Activated CD4-positive, alpha-beta T cell treated with anti-CD3 and anti-CD28 coated beads for 36 hours (primary cell): ENCODE results near the gene PIP4K2A. TPM values are rescaled to one million over a fixed set of nuclear protein-coding genes. Genes with fewer than 3 reads are reported as not detected.
"Not testable (repeated sequence)": the region's sequence is repeated elsewhere in the genome, so short reads cannot be mapped to it uniquely, and the experiment has no call there.

Experiments
- ATAC-seq: fragments of 200-7000 bp; cut with Tn5 transposase; one replicate; pipeline ENCODE4 v1.10.0; 2021; ENCODE audit warnings: mild to moderate bottlenecking, moderate library complexity
- CTCF ChIA-PET: fragments of 350-600 bp; sonication (Branson Sonifier 250); formaldehyde crosslinking; loops from one replicate; lab custom pipeline; 2021; ENCODE audit warnings: antibody characterized with exemption; lab: Charles Lee
- POLR2A ChIA-PET: fragments of 350-600 bp; sonication (Branson Sonifier 250); formaldehyde crosslinking; loops from one replicate; lab custom pipeline; 2021; ENCODE audit warnings: antibody characterized with exemption, inconsistent platforms; lab: Charles Lee
- DNase-seq: peaks from one replicate; pipeline ENCODE4 v3.0.0-alpha.2; 2020
- H3K27ac Mint-ChIP-seq: one replicate; pipeline ENCODE4 v1.8.0; 2021; ENCODE audit warnings: mixed read lengths
- H3K27me3 Mint-ChIP-seq: one replicate; pipeline ENCODE4 v1.8.0; 2021; ENCODE audit warnings: mixed read lengths
- H3K36me3 Mint-ChIP-seq: one replicate; pipeline ENCODE4 v1.8.0; 2021; ENCODE audit warnings: low read depth, mixed read lengths
- H3K4me1 Mint-ChIP-seq: one replicate; pipeline ENCODE4 v1.8.0; 2021; ENCODE audit warnings: mixed read lengths
- H3K4me3 Mint-ChIP-seq: one replicate; pipeline ENCODE4 v1.8.0; 2021; ENCODE audit warnings: mild to moderate bottlenecking, moderate library complexity, mixed read lengths
- H3K9me3 Mint-ChIP-seq: one replicate; pipeline ENCODE4 v1.8.0; 2021; ENCODE audit warnings: low read depth, mixed read lengths
- intact Hi-C, 2 experiments: fragments of 100-400 bp; cut with DNase I in 1 of 2; cut with micrococcal nuclease in 1 of 2; formaldehyde crosslinking; loops; one replicate each; pipeline versions ENCODE4 v1.14.2 to v1.15.1; 2022 to 2024; cut with DNase I, micrococcal nuclease
- total RNA-seq, 2 experiments: library from RNA; stranded (reverse); gene quantifications; one replicate each; pipeline ENCODE4 v1.2.3, GENCODE V29; 2021

PIP4K2A gene
- total RNA-seq, 2 experiments from 2014 or later = 105 to 108 TPM

GRCh38 chr10:22693860-22694259 lies 20.5 kb downstream of the PIP4K2A start:
- ATAC-seq (no peak), DNase-seq (no peak)
- Mint-ChIP-seq H3K36me3 (peaks cover 14% of the 10 kb centered on the region), H3K4me1 (peaks cover 88% of the 10 kb centered on the region), H3K27ac (peak overlapping the region; percentile 97), H3K4me3 (peak overlapping the region; percentile 46), H3K27me3 (no peaks in the 10 kb centered on the region), H3K9me3 (peaks cover 2% of the 10 kb centered on the region)
- ChIA-PET CTCF (interaction anchor here (0.7 to 1.0 kb wide), 7 partner anchors 10 to 64 kb away, joined by 3 to 4 read pairs (median 3); no protein-coding TSS in a partner anchor), POLR2A (interaction anchor here (0.7 to 0.8 kb wide), 3 partner anchors 11 to 111 kb away, joined by 3 to 5 read pairs (median 5); no protein-coding TSS in a partner anchor)
- intact Hi-C loops = loop anchor here (1.0 to 10.0 kb wide), 5 partner anchors 11 to 259 kb away; no protein-coding TSS in a partner anchor

DNA sequence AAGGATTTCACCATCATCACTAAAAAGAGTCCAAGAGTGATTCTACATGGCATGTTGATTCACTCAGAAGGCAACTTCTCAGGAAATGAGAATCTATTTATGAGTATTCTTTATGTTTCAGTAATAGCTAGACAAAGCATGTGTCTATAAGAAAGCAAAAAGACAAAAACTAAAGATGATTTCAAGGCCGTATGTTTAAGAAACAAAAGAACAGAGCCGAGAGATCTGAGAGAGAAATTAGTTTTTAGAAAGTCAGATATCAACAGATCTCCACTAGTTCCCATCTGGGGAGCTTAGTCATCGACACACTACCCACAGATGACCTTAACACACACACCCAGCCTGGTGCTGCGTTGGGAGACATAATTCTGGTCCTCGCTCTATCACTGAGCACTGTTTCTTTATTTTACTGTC lies 21.0 kb downstream of the PIP4K2A start:
- peaks cover 14% of the 10 kb centered on the region for H3K36me3 Mint-ChIP-seq
- H3K4me1 Mint-ChIP-seq = peaks cover 91% of the 10 kb centered on the region
- DNase-seq (peak; percentile 51), ATAC-seq (peak; percentile 87)
- H3K27me3 Mint-ChIP-seq = no peaks in the 10 kb centered on the region
- intact Hi-C loops = loop anchor here (1.0 to 10.0 kb wide), 5 partner anchors 10 to 259 kb away; no protein-coding TSS in a partner anchor
- ChIA-PET POLR2A (interaction anchor here (0.7 to 0.8 kb wide), 4 partner anchors 11 to 110 kb away, joined by 3 to 5 read pairs (median 4); no protein-coding TSS in a partner anchor), CTCF (interaction anchor here (0.7 to 1.0 kb wide), 6 partner anchors 10 to 63 kb away, joined by 3 to 4 read pairs (median 3); no protein-coding TSS in a partner anchor)
- peak overlapping the region; percentile 46 for H3K4me3 Mint-ChIP-seq
- H3K27ac Mint-ChIP-seq = peak overlapping the region; percentile 97
- peaks cover 2% of the 10 kb centered on the region for H3K9me3 Mint-ChIP-seq

GRCh38 chr10:22692119-22692518 lies 22.3 kb downstream of the PIP4K2A start:
- POLR2A ChIA-PET = interaction anchor here (1.2 kb wide), 1 partner anchor 80 kb away, joined by 3 read pairs; no protein-coding TSS in a partner anchor
- CTCF ChIA-PET = interaction anchor here (0.9 to 1.0 kb wide), 2 partner anchors 15 to 21 kb away, joined by 4 to 5 read pairs; no protein-coding TSS in a partner anchor
- ATAC-seq, DNase-seq, H3K27me3 Mint-ChIP-seq, H3K4me3 Mint-ChIP-seq, H3K9me3 Mint-ChIP-seq: not testable (repeated sequence)
- H3K4me1 Mint-ChIP-seq = peaks cover 89% of the 10 kb centered on the region
- peaks cover 15% of the 10 kb centered on the region for H3K36me3 Mint-ChIP-seq
- intact Hi-C loops = loop anchor here in 1 of 2 experiments (2.0 to 10.0 kb wide), 2 partner anchors 19 to 257 kb away; no protein-coding TSS in a partner anchor
- H3K27ac Mint-ChIP-seq = peak overlapping the region; percentile 97

- intact Hi-C loops = loop anchor here in 1 of 2 experiments (10.0 kb wide), 1 partner anchor 256 kb away; no protein-coding TSS in a partner anchor
Observed at GRCh38 chr10:22690614-22691431, 23.6 kb downstream of the PIP4K2A start.

GRCh38 chr10:22690158-22690557 lies 24.2 kb downstream of the PIP4K2A start:
- Mint-ChIP-seq H3K36me3 (peaks cover 18% of the 10 kb centered on the region), H3K27ac (no peak overlapping the region), H3K27me3 (no peaks in the 10 kb centered on the region), H3K4me3 (no peak overlapping the region), H3K4me1 (peaks cover 90% of the 10 kb centered on the region), H3K9me3 (peaks cover 2% of the 10 kb centered on the region)
- ChIA-PET CTCF (interaction anchor here (1.4 kb wide), 1 partner anchor 18 kb away, joined by 3 read pairs; no protein-coding TSS in a partner anchor), POLR2A (no interaction called here)
- DNase-seq = no peak
- no peak for ATAC-seq
- intact Hi-C loops = loop anchor here in 1 of 2 experiments (10.0 kb wide), 1 partner anchor 255 kb away; no protein-coding TSS in a partner anchor

More at GRCh38 chr10:22690614-22691431, 23.6 kb downstream of the PIP4K2A start:
- ATAC-seq (no peak), DNase-seq (no peak)
- CTCF ChIA-PET = interaction anchor here (1.0 to 1.4 kb wide), 2 partner anchors 17 to 20 kb away, joined by 3 to 5 read pairs; no protein-coding TSS in a partner anchor
- peaks cover 18% of the 10 kb centered on the region for H3K36me3 Mint-ChIP-seq
- peaks cover 90% of the 10 kb centered on the region for H3K4me1 Mint-ChIP-seq
- H3K27ac Mint-ChIP-seq = peak overlapping the region; percentile 51
- H3K9me3 Mint-ChIP-seq = peaks cover 2% of the 10 kb centered on the region
- POLR2A ChIA-PET = interaction anchor here (1.2 kb wide), 1 partner anchor 79 kb away, joined by 3 read pairs; no protein-coding TSS in a partner anchor
- H3K4me3 Mint-ChIP-seq = no peak overlapping the region
- H3K27me3 Mint-ChIP-seq = no peaks in the 10 kb centered on the region

GRCh38 chr10:22686347-22686746 lies 28.0 kb downstream of the PIP4K2A start:
- Mint-ChIP-seq H3K27me3 (no peaks in the 10 kb centered on the region), H3K36me3 (peaks cover 9% of the 10 kb centered on the region), H3K9me3 (no peaks in the 10 kb centered on the region), H3K27ac (no peak overlapping the region), H3K4me3 (no peak overlapping the region), H3K4me1 (peaks cover 89% of the 10 kb centered on the region)
- no peak for DNase-seq
- CTCF ChIA-PET = no interaction called here
- intact Hi-C loops = loop anchor here in 1 of 2 experiments (10.0 kb wide), 2 partner anchors 252 to 362 kb away; partner anchors contain the start of gene BMI1
- POLR2A ChIA-PET = no interaction called here
- ATAC-seq = no peak

DNA sequence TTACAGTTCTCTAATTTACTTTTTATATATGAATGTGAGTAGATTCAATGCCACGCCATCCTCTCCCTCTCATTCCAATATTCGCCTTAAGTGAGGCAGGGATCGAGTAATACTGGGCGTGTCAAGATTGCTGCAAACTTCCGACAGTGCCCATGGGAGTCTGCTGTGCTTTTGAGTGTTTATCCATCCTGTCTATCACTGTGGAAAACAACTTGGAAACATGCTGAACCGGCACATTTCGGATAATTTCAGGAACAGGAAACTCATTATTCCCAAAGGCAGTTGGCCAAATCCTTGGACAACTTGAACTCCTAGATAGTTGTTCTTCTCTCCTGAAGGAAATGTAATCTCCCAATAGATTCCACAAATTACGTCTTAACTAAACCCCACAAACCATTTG lies 28.5 kb downstream of the PIP4K2A start:
- DNase-seq (no peak), ATAC-seq (no peak)
- Mint-ChIP-seq H3K4me1 (peaks cover 89% of the 10 kb centered on the region), H3K27me3 (no peaks in the 10 kb centered on the region), H3K4me3 (no peak overlapping the region), H3K27ac (no peak overlapping the region), H3K9me3 (no peaks in the 10 kb centered on the region), H3K36me3 (peaks cover 7% of the 10 kb centered on the region)
- ChIA-PET CTCF (no interaction called here), POLR2A (no interaction called here)
- intact Hi-C loops = loop anchor here in 1 of 2 experiments (10.0 kb wide), 2 partner anchors 251 to 361 kb away; partner anchors contain the start of gene BMI1

DNA sequence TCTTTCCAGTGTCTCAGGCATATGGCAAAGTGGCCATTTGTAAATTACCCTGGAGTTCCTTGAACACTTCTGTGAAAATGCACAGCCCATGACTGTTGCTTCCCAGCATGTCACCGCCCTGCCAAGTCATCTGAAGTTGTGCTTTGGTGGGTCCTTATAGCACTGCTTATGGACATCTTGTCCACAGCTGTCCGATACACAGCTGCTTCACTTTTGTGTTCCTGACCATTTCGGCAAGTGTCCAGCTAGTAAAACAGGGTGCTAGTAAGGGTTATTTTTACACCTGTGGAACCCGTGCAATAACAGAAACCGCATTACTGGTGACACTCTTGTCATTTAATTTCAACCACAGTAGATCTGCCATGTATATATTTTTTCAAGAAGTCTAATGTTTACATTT lies 29.7 kb downstream of the PIP4K2A start:
- H3K9me3 Mint-ChIP-seq = no peaks in the 10 kb centered on the region
- H3K36me3 Mint-ChIP-seq = peaks cover 11% of the 10 kb centered on the region
- no peaks in the 10 kb centered on the region for H3K27me3 Mint-ChIP-seq
- H3K27ac Mint-ChIP-seq = peak overlapping the region; percentile 73
- intact Hi-C loops = loop anchor here in 1 of 2 experiments (5.0 to 10.0 kb wide), 5 partner anchors 250 to 682 kb away; partner anchors contain the start of genes BMI1, C10orf67, DNAJC1 and MSRB2
- H3K4me3 Mint-ChIP-seq = no peak overlapping the region
- DNase-seq (no peak), ATAC-seq (no peak)
- H3K4me1 Mint-ChIP-seq = peaks cover 86% of the 10 kb centered on the region
- ChIA-PET CTCF (interaction anchor here (0.7 to 2.2 kb wide), 3 partner anchors 11 to 55 kb away, joined by 3 to 12 read pairs (median 6); no protein-coding TSS in a partner anchor), POLR2A (no interaction called here)

DNA sequence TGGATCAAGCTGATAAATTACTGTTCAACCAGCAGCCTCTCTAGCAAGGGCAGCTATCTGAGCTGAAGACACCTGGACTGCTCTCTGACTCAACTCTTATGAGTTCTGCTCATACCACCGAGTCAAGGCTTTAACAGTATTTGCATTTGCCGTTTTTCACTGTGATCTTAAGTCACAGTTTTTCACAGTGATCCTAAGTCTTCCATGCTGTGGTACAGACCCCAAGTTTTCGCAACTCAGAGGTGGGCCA lies 31.3 kb downstream of the PIP4K2A start:
- POLR2A ChIA-PET = interaction anchor here (0.7 to 2.6 kb wide), 4 partner anchors 10 to 53 kb away, joined by 3 to 16 read pairs (median 8); no protein-coding TSS in a partner anchor
- Mint-ChIP-seq H3K36me3 (peaks cover 11% of the 10 kb centered on the region), H3K27me3 (no peaks in the 10 kb centered on the region), H3K4me1 (peaks cover 86% of the 10 kb centered on the region), H3K27ac (peak overlapping the region; percentile 97), H3K9me3 (no peaks in the 10 kb centered on the region), H3K4me3 (peak overlapping the region; percentile 70)
- ATAC-seq (peak; percentile 66), DNase-seq (no peak)
- intact Hi-C loops = loop anchor here (1.0 to 10.0 kb wide), 11 partner anchors 10 to 681 kb away; partner anchors contain the start of genes BMI1 (in 1 of the 2), C10orf67 (in 1 of the 2), DNAJC1 (in 1 of the 2) and MSRB2 (in 1 of the 2)
- CTCF ChIA-PET = interaction anchor here (0.6 to 2.2 kb wide), 6 partner anchors 10 to 56 kb away, joined by 3 to 12 read pairs (median 5); no protein-coding TSS in a partner anchor

- intact Hi-C loops = loop anchor here (1.0 to 10.0 kb wide), 14 partner anchors 11 to 680 kb away; partner anchors contain the start of genes BMI1 (in 1 of the 2), C10orf67 (in 1 of the 2), DNAJC1 (in 1 of the 2) and MSRB2 (in 1 of the 2)
- CTCF ChIA-PET = interaction anchor here (0.7 to 2.2 kb wide), 6 partner anchors 11 to 52 kb away, joined by 3 to 12 read pairs (median 3); no protein-coding TSS in a partner anchor
- Mint-ChIP-seq H3K36me3 (peaks cover 12% of the 10 kb centered on the region), H3K4me1 (peaks cover 88% of the 10 kb centered on the region), H3K9me3 (no peaks in the 10 kb centered on the region), H3K4me3 (peak overlapping the region; percentile 70), H3K27ac (peak overlapping the region; percentile 97), H3K27me3 (no peaks in the 10 kb centered on the region)
- DNase-seq (peak; percentile 78), ATAC-seq (peak; percentile 50)
- POLR2A ChIA-PET = interaction anchor here (1.1 to 2.6 kb wide), 4 partner anchors 11 to 52 kb away, joined by 3 to 16 read pairs (median 8); no protein-coding TSS in a partner anchor
Observed at GRCh38 chr10:22682237-22683139, 31.9 kb downstream of the PIP4K2A start.
